Neural cell (in vitro differentiated cells): ENCODE results near the gene LCE2B. TPM values are rescaled to one million over a fixed set of nuclear protein-coding genes. Genes with fewer than 3 reads are reported as not detected.

Experiments used
- H2AFZ ChIP-seq: fragments of 200-600, 300-800 bp; sonication (generic), shearing (Covaris generic); 2 replicates; pipeline ENCODE4 v1.6.0; 2014; ENCODE audit warnings: low read depth, mild to moderate bottlenecking, antibody characterized with exemption, low read length, moderate library complexity
- H3F3A ChIP-seq: fragments of 200-600 bp; shearing (Covaris generic); 2 replicates; pipeline ENCODE4 v1.6.1; 2016; ENCODE audit warnings: mild to moderate bottlenecking, moderate library complexity, mixed read lengths, antibody characterized with exemption, low read length; ENCODE audit not compliant: insufficient read depth, poor library complexity, severe bottlenecking
- H3K27ac ChIP-seq: fragments of 200-600, 300-800 bp; sonication (generic), shearing (Covaris generic); 2 replicates; pipeline ENCODE4 v1.5.1; 2014; ENCODE audit warnings: mild to moderate bottlenecking, low read length, moderate library complexity
- H3K27me3 ChIP-seq: fragments of 300-800, 200-600 bp; sonication (generic), shearing (Covaris generic); 2 replicates; pipeline ENCODE4 v1.6.0; 2014; ENCODE audit warnings: mild to moderate bottlenecking, low read depth, low read length, moderate library complexity; ENCODE audit not compliant: insufficient read depth
- H3K36me3 ChIP-seq: fragments of 300-800, 200-600 bp; sonication (generic), shearing (Covaris generic); 2 replicates; pipeline ENCODE4 v1.5.1; 2014; ENCODE audit warnings: mild to moderate bottlenecking, antibody characterized with exemption, low read length, moderate library complexity; ENCODE audit not compliant: insufficient read depth
- H3K4me2 ChIP-seq: fragments of 300-800, 200-600 bp; sonication (generic), shearing (Covaris generic); 2 replicates; pipeline ENCODE4 v1.6.0; 2014; ENCODE audit warnings: mild to moderate bottlenecking, low read length
- H3K4me3 ChIP-seq: fragments of 300-800, 200-600 bp; sonication (generic), shearing (Covaris generic); 2 replicates; pipeline ENCODE4 v1.5.1; 2014; ENCODE audit warnings: mild to moderate bottlenecking, low read length, moderate library complexity
- H3K79me2 ChIP-seq: fragments of 200-600 bp; shearing (Covaris generic); replicated peaks from 2 replicates; pipeline ENCODE4 v1.6.0; 2014; ENCODE audit warnings: mild to moderate bottlenecking, low read length, moderate library complexity; ENCODE audit not compliant: insufficient read depth
- H3K9ac ChIP-seq: fragments of 300-800, 200-600 bp; sonication (generic), shearing (Covaris generic); 2 replicates; pipeline ENCODE4 v1.6.1; 2016; ENCODE audit warnings: mild to moderate bottlenecking, low read length, mixed read lengths
- H3K9me2 ChIP-seq: fragments of 200-600 bp; shearing (Covaris generic); 2 replicates; pipeline ENCODE4 v1.6.1; 2016; ENCODE audit warnings: mild to moderate bottlenecking, low read length, mixed read lengths; ENCODE audit not compliant: insufficient read depth
- H3K9me3 ChIP-seq: fragments of 200-600, 300-800 bp; sonication (generic), shearing (Covaris generic); 2 replicates; pipeline ENCODE4 v1.6.1; 2016; ENCODE audit warnings: mild to moderate bottlenecking, mixed run types, low read length, moderate library complexity, mixed read lengths
- H4K20me1 ChIP-seq: fragments of 200-600 bp; shearing (Covaris generic); 2 replicates; pipeline ENCODE4 v1.6.1; 2016; ENCODE audit warnings: mild to moderate bottlenecking, mixed run types; ENCODE audit not compliant: insufficient read depth
- EP300 ChIP-seq: fragments of 450-650 bp; conservative IDR thresholded peaks from 2 replicates; pipeline ENCODE4 v1.6.1; 2014; ENCODE audit warnings: antibody characterized with exemption, mild to moderate bottlenecking, moderate library complexity; ENCODE audit not compliant: poor library complexity, severe bottlenecking
- EZH2 ChIP-seq: fragments of 200-600, 300-800 bp; shearing (Covaris generic), sonication (generic); IDR thresholded peaks from 2 replicates; pipeline ENCODE4 v1.6.1; 2014; ENCODE audit warnings: antibody characterized with exemption, low read length, borderline replicate concordance, mild to moderate bottlenecking; ENCODE audit not compliant: insufficient read depth, poor library complexity, severe bottlenecking
- MXI1 ChIP-seq: fragments of 450-650 bp; conservative IDR thresholded peaks from 2 replicates; pipeline ENCODE4 v1.6.1; 2014; ENCODE audit warnings: antibody characterized with exemption, mild to moderate bottlenecking; ENCODE audit not compliant: poor library complexity, severe bottlenecking
- POLR2AphosphoS5 ChIP-seq: IDR thresholded peaks from 2 replicates; pipeline ENCODE4 v1.6.1; 2012
- RAD21 ChIP-seq: fragments of 450-650 bp; conservative IDR thresholded peaks from 2 replicates; pipeline ENCODE4 v1.6.1; 2014; ENCODE audit warnings: antibody characterized with exemption, mild to moderate bottlenecking, moderate library complexity
- REST ChIP-seq: IDR thresholded peaks from 2 replicates; pipeline ENCODE4 v1.6.1; 2012; ENCODE audit warnings: borderline replicate concordance
- SMC3 ChIP-seq: fragments of 450-650 bp; conservative IDR thresholded peaks from 2 replicates; pipeline ENCODE4 v1.6.1; 2014; ENCODE audit warnings: antibody characterized with exemption, mild to moderate bottlenecking, moderate library complexity; ENCODE audit not compliant: poor library complexity
- TAF1 ChIP-seq: IDR thresholded peaks from 2 replicates; pipeline ENCODE4 v1.6.1; 2012; ENCODE audit warnings: low read depth
- polyA plus RNA-seq: library from polyadenylated mRNA; depleted of rRNA; stranded (reverse); fragments of >200 nt; gene quantifications from 2 replicates; pipeline ENCODE4 v1.2.3, GENCODE V29; 2014
- TF ChIP-seq, protein P1 (sequence below): fragments of 450-650 bp; IDR thresholded peaks from 2 replicates; pipeline ENCODE4 v1.5.1; 2014; ENCODE audit warnings: antibody characterized with exemption, mild to moderate bottlenecking, moderate library complexity; ENCODE audit not compliant: poor library complexity, severe bottlenecking

Gene LCE2B
- polyA plus RNA-seq, 1 donor from 2014 or later = not detected

DNA sequence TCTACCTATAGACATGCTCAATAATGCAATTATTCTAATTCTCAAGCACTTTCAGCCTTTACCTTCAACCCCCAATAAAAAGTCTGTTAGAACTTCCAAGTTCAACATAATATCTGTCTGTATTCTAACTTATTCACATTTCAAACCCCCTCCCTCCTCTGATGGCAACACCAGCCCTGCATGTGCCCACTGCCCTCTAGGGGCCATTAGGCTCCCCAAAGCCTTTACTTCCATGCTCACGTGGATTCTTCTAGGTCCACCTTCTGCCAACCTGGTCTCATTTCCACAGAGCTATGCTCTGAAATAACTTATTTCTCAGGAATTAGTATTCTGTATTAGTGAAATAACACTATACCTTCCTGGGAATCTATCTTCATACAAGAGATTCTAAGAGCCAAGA is 49.7 kb downstream of the LCE2B start:
- Histone ChIP-seq H3K27ac (no peak overlapping the region), H3K9me3 (no peaks in the 10 kb centered on the region), H3K4me3 (no peak overlapping the region), H3F3A (no peaks in the 10 kb centered on the region), H4K20me1 (no peaks in the 10 kb centered on the region), H3K27me3 (no peaks in the 10 kb centered on the region), H3K36me3 (no peaks in the 10 kb centered on the region), H2AFZ (no peak overlapping the region), H3K9ac (no peak overlapping the region), H3K9me2 (no peaks in the 10 kb centered on the region), H3K4me2 (no peak overlapping the region), H3K79me2 (no peaks in the 10 kb centered on the region)
- TF ChIP-seq REST (no peak), TAF1 (no peak), EZH2 (no peak), EP300 (no peak), POLR2AphosphoS5 (no peak), SMC3 (no peak), MXI1 (no peak), RAD21 (no peak)
- TF ChIP-seq, protein P1, sequence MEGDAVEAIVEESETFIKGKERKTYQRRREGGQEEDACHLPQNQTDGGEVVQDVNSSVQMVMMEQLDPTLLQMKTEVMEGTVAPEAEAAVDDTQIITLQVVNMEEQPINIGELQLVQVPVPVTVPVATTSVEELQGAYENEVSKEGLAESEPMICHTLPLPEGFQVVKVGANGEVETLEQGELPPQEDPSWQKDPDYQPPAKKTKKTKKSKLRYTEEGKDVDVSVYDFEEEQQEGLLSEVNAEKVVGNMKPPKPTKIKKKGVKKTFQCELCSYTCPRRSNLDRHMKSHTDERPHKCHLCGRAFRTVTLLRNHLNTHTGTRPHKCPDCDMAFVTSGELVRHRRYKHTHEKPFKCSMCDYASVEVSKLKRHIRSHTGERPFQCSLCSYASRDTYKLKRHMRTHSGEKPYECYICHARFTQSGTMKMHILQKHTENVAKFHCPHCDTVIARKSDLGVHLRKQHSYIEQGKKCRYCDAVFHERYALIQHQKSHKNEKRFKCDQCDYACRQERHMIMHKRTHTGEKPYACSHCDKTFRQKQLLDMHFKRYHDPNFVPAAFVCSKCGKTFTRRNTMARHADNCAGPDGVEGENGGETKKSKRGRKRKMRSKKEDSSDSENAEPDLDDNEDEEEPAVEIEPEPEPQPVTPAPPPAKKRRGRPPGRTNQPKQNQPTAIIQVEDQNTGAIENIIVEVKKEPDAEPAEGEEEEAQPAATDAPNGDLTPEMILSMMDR = no peak

Other genes starting within 250 kb of the LCE2B start
- gene LCE5A, start 175.3 kb upstream of the LCE2B start, polyA plus RNA-seq = not detected in 2 replicates
- gene CRCT1, start 171.6 kb upstream of the LCE2B start, polyA plus RNA-seq = not detected in 2 replicates
- not detected in 2 replicates for gene LCE3E, start 119.3 kb upstream of the LCE2B start, polyA plus RNA-seq
- not detected in 2 replicates for gene LCE3D, start 105.6 kb upstream of the LCE2B start, polyA plus RNA-seq
- gene LCE3C, start 85.9 kb upstream of the LCE2B start, polyA plus RNA-seq = not detected in 2 replicates
- not detected in 2 replicates for gene LCE3B, start 72.3 kb upstream of the LCE2B start, polyA plus RNA-seq
- gene LCE3A, start 63.0 kb upstream of the LCE2B start, polyA plus RNA-seq = not detected in 2 replicates
- not detected in 2 replicates for gene LCE2D, start 22.7 kb upstream of the LCE2B start, polyA plus RNA-seq
- gene LCE2C, start 10.8 kb upstream of the LCE2B start, polyA plus RNA-seq = not detected in 2 replicates
- gene LCE2A, start 12.2 kb downstream of the LCE2B start, polyA plus RNA-seq = not detected in 2 replicates
- gene LCE4A, start 22.0 kb downstream of the LCE2B start, polyA plus RNA-seq = not detected in 2 replicates
- gene KPRP, start 71.9 kb downstream of the LCE2B start, polyA plus RNA-seq = not detected in 2 replicates
- gene LCE1F, start 89.0 kb downstream of the LCE2B start, polyA plus RNA-seq = not detected in 2 replicates
- not detected in 2 replicates for gene LCE1E, start 100.1 kb downstream of the LCE2B start, polyA plus RNA-seq
- not detected in 2 replicates for gene LCE1D, start 110.6 kb downstream of the LCE2B start, polyA plus RNA-seq
- gene LCE1C, start 120.5 kb downstream of the LCE2B start, polyA plus RNA-seq = not detected in 2 replicates
- gene LCE1B, start 125.8 kb downstream of the LCE2B start, polyA plus RNA-seq = not detected in 2 replicates
- gene LCE1A, start 141.3 kb downstream of the LCE2B start, polyA plus RNA-seq = not detected in 2 replicates
- gene LCE6A, start 156.7 kb downstream of the LCE2B start, polyA plus RNA-seq = not detected in 2 replicates
- not detected in 2 replicates for gene LCE7A, start 173.9 kb downstream of the LCE2B start, polyA plus RNA-seq
- gene SMCP, start 192.2 kb downstream of the LCE2B start, polyA plus RNA-seq = not detected in 2 replicates
- gene IVL, start 222.4 kb downstream of the LCE2B start, polyA plus RNA-seq = not detected in 2 replicates